Neural progenitor cell (in vitro differentiated cells): Measurements from ENCODE around the gene ASTN2. TPM values are rescaled to one million over a fixed set of nuclear protein-coding genes. Genes with fewer than 3 reads are reported as not detected.

Experiments
- DNase-seq: peaks from one replicate; pipeline ENCODE4 v3.0.0-alpha.2; 2016; ENCODE audit warnings: low spot score
- H2AFZ ChIP-seq: fragments of 200-600 bp; sonication (generic); replicated peaks from 2 replicates; pipeline ENCODE4 v1.6.1; 2016; ENCODE audit warnings: antibody characterized with exemption
- H3F3A ChIP-seq: fragments of 200-600 bp; sonication (generic); 2 replicates; pipeline ENCODE4 v1.6.1; 2016; ENCODE audit warnings: antibody characterized with exemption, low read depth
- H3K27ac ChIP-seq: fragments of 200-600 bp; sonication (generic); 2 replicates; pipeline ENCODE4 v1.5.1; 2016; ENCODE audit warnings: mild to moderate bottlenecking
- H3K27me3 ChIP-seq: fragments of 200-600 bp; sonication (generic); 2 replicates; pipeline ENCODE4 v1.6.1; 2016; ENCODE audit warnings: mild to moderate bottlenecking, moderate library complexity
- H3K36me3 ChIP-seq: fragments of 200-600 bp; sonication (generic); 2 replicates; pipeline ENCODE4 v1.5.1; 2016
- H3K4me1 ChIP-seq: fragments of 200-600 bp; sonication (generic); 2 replicates; pipeline ENCODE4 v1.6.1; 2016; ENCODE audit warnings: mixed run types
- H3K4me2 ChIP-seq: fragments of 200-600 bp; sonication (generic); 2 replicates; pipeline ENCODE4 v1.6.1; 2016
- H3K4me3 ChIP-seq: fragments of 200-600 bp; sonication (generic); 2 replicates; pipeline ENCODE4 v1.5.1; 2016
- H3K79me2 ChIP-seq: fragments of 200-600 bp; sonication (generic); 2 replicates; pipeline ENCODE4 v1.6.1; 2016; ENCODE audit warnings: low read depth
- H3K9ac ChIP-seq: fragments of 200-600 bp; sonication (generic); 2 replicates; pipeline ENCODE4 v1.6.1; 2016
- H3K9me3 ChIP-seq: fragments of 200-600 bp; sonication (generic); 2 replicates; pipeline ENCODE4 v1.5.1; 2016; ENCODE audit warnings: low read depth
- H4K20me1 ChIP-seq: fragments of 200-600 bp; sonication (generic); 2 replicates; pipeline ENCODE4 v1.6.1; 2016; ENCODE audit warnings: low read depth
- H3K27ac Mint-ChIP-seq: 3 replicates; pipeline ENCODE4 v1.8.0; 2021; ENCODE audit warnings: mixed read lengths
- H3K27me3 Mint-ChIP-seq: 2 replicates; pipeline ENCODE4 v1.8.0; 2022; ENCODE audit warnings: low read depth, mild to moderate bottlenecking, inconsistent platforms, moderate library complexity, mixed read lengths; ENCODE audit not compliant: insufficient read depth
- H3K36me3 Mint-ChIP-seq: 3 replicates; pipeline ENCODE4 v1.8.0; 2021; ENCODE audit warnings: mixed read lengths
- H3K4me1 Mint-ChIP-seq: 3 replicates; pipeline ENCODE4 v1.8.0; 2021; ENCODE audit warnings: mixed read lengths
- H3K4me3 Mint-ChIP-seq: 3 replicates; pipeline ENCODE4 v1.8.0; 2021; ENCODE audit warnings: mild to moderate bottlenecking, moderate library complexity, mixed read lengths
- H3K9me3 Mint-ChIP-seq: 3 replicates; pipeline ENCODE4 v1.8.0; 2020; ENCODE audit warnings: mixed read lengths
- CTCF ChIP-seq: fragments of 200-600 bp; sonication (generic); IDR thresholded peaks from 2 replicates; pipeline ENCODE4 v1.5.1; 2017; ENCODE audit warnings: antibody characterized with exemption, mild to moderate bottlenecking
- EZH2 ChIP-seq: fragments of 200-600 bp; sonication (generic); IDR thresholded peaks from 2 replicates; pipeline ENCODE4 v1.6.1; 2017; ENCODE audit warnings: antibody characterized with exemption, mild to moderate bottlenecking, moderate library complexity
- EZH2phosphoT487 ChIP-seq: fragments of 200-600 bp; sonication (generic); IDR thresholded peaks from 2 replicates; pipeline ENCODE4 v1.6.1; 2017; ENCODE audit warnings: antibody characterized with exemption
- total RNA-seq: library from RNA; depleted of rRNA; stranded (reverse); fragments of >200 nt; gene quantifications from 2 replicates; pipeline ENCODE4 v1.2.3, GENCODE V29; 2015; ENCODE audit warnings: low replicate concordance

ASTN2 gene
- total RNA-seq, 1 donor from 2014 or later, result 8.0 TPM

- TF ChIP-seq EZH2 (no peak), CTCF (no peak), EZH2phosphoT487 (no peak)
- H3K4me3 Mint-ChIP-seq, result no peak overlapping the region
Observed at GRCh38 chr9:116450378-116451139, 964.3 kb downstream of the ASTN2 start.

GRCh38 chr9:116449949-116450348 is 964.9 kb downstream of the ASTN2 start:
- H3K79me2 ChIP-seq, result no peaks in the 10 kb centered on the region
- no peak overlapping the region for H3K27ac ChIP-seq
- H3K9me3 Mint-ChIP-seq, result peaks cover 3% of the 10 kb centered on the region
- TF ChIP-seq EZH2, result no peak
- no peak for TF ChIP-seq CTCF
- TF ChIP-seq EZH2phosphoT487, result no peak
- H2AFZ ChIP-seq, result no peak overlapping the region
- peaks cover 3% of the 10 kb centered on the region for H3K4me1 Mint-ChIP-seq
- H3K36me3 ChIP-seq, result no peaks in the 10 kb centered on the region
- no peaks in the 10 kb centered on the region for H3K4me1 ChIP-seq
- no peak overlapping the region for H3K4me3 Mint-ChIP-seq
- no peaks in the 10 kb centered on the region for H3F3A ChIP-seq
- H3K27ac Mint-ChIP-seq, result no peak overlapping the region
- H3K4me3 ChIP-seq, result no peak overlapping the region
- no peak overlapping the region for H3K4me2 ChIP-seq
- H3K9me3 ChIP-seq, result no peaks in the 10 kb centered on the region
- H3K36me3 Mint-ChIP-seq, result no peaks in the 10 kb centered on the region
- H3K27me3 Mint-ChIP-seq, result peaks cover 4% of the 10 kb centered on the region
- no peaks in the 10 kb centered on the region for H4K20me1 ChIP-seq
- DNase-seq, result no peak
- no peaks in the 10 kb centered on the region for H3K27me3 ChIP-seq
- H3K9ac ChIP-seq, result no peak overlapping the region

More at GRCh38 chr9:116450378-116451139, 964.3 kb downstream of the ASTN2 start:
- Mint-ChIP-seq H3K36me3 (no peaks in the 10 kb centered on the region), H3K27ac (no peak overlapping the region), H3K27me3 (peaks cover 4% of the 10 kb centered on the region), H3K9me3 (peaks cover 3% of the 10 kb centered on the region), H3K4me1 (peaks cover 3% of the 10 kb centered on the region)
- Histone ChIP-seq H3K36me3 (no peaks in the 10 kb centered on the region), H3K9me3 (no peaks in the 10 kb centered on the region), H3K4me2 (no peak overlapping the region), H3K79me2 (no peaks in the 10 kb centered on the region), H2AFZ (no peak overlapping the region), H3K4me3 (no peak overlapping the region), H3F3A (no peaks in the 10 kb centered on the region), H4K20me1 (no peaks in the 10 kb centered on the region), H3K9ac (no peak overlapping the region), H3K27ac (no peak overlapping the region), H3K4me1 (no peaks in the 10 kb centered on the region), H3K27me3 (no peaks in the 10 kb centered on the region)
- no peak for DNase-seq

- Histone ChIP-seq H3F3A (no peaks in the 10 kb centered on the region), H2AFZ (no peak overlapping the region), H3K9me3 (no peaks in the 10 kb centered on the region), H3K9ac (no peak overlapping the region), H3K27ac (no peak overlapping the region), H3K4me3 (no peak overlapping the region), H3K27me3 (no peaks in the 10 kb centered on the region), H3K36me3 (no peaks in the 10 kb centered on the region), H3K4me1 (no peaks in the 10 kb centered on the region), H3K79me2 (no peaks in the 10 kb centered on the region), H4K20me1 (no peaks in the 10 kb centered on the region), H3K4me2 (no peak overlapping the region)
- Mint-ChIP-seq H3K4me3 (no peak overlapping the region), H3K36me3 (no peaks in the 10 kb centered on the region), H3K4me1 (peaks cover 3% of the 10 kb centered on the region), H3K27ac (no peak overlapping the region), H3K27me3 (peaks cover 4% of the 10 kb centered on the region), H3K9me3 (no peaks in the 10 kb centered on the region)
- TF ChIP-seq EZH2, result no peak
- TF ChIP-seq EZH2phosphoT487, result no peak
- no peak for TF ChIP-seq CTCF
- no peak for DNase-seq
Observed at GRCh38 chr9:116448431-116448830, 966.4 kb downstream of the ASTN2 start.
